H1 (cell line): ENCODE measurements around the gene RAB11B. TPM values are rescaled to one million over a fixed set of nuclear protein-coding genes. Genes with fewer than 3 reads are reported as not detected.

Experiments used
- CTCF ChIA-PET: fragments of 300-600 bp; sonication (Branson Sonifier 250); formaldehyde crosslinking; loops from one replicate; lab custom pipeline; 2021; ENCODE audit not compliant: partially characterized antibody; lab: Charles Lee
- POLR2A ChIA-PET: fragments of 300-600 bp; sonication (Branson Sonifier 250); formaldehyde crosslinking; loops from one replicate; lab custom pipeline; 2021; ENCODE audit warnings: inconsistent platforms; ENCODE audit not compliant: partially characterized antibody; lab: Charles Lee
- DNase-seq, 2 experiments: peaks; one replicate each; pipeline versions ENCODE4 v3.0.0 to v3.0.0-alpha.2; 2010 to 2022; ENCODE audit warnings: low spot score in 2 of 2, low read depth in 1 of 2, mixed read lengths in 1 of 2
- FAIRE-seq: peaks from 2 replicates; lab custom pipeline; 2011; peaks lifted over from hg19 to GRCh38; lab: Jason Lieb, UNC
- H2AFZ ChIP-seq: 2 replicates; pipeline ENCODE4 v1.8.1; 2012; ENCODE audit warnings: low read length, inconsistent platforms
- H2AK5ac ChIP-seq: 2 replicates; pipeline ENCODE4 v1.6.1; 2013; ENCODE audit warnings: low read depth, low read length
- H2BK120ac ChIP-seq: replicated peaks from 2 replicates; pipeline ENCODE3; 2013; ENCODE audit warnings: low read depth, low read length, inconsistent platforms
- H2BK12ac ChIP-seq: 2 replicates; pipeline ENCODE4 v1.6.1; 2013; ENCODE audit warnings: low read depth, low read length
- H2BK15ac ChIP-seq: 2 replicates; pipeline ENCODE4 v1.6.1; 2013; ENCODE audit warnings: low read length
- H2BK20ac ChIP-seq: 2 replicates; pipeline ENCODE4 v1.6.1; 2013; ENCODE audit warnings: low read length
- H2BK5ac ChIP-seq: 2 replicates; pipeline ENCODE4 v1.6.1; 2013; ENCODE audit warnings: low read depth, low read length
- H3K14ac ChIP-seq: 2 replicates; pipeline ENCODE4 v1.6.1; 2013; ENCODE audit warnings: inconsistent platforms; ENCODE audit not compliant: insufficient read length
- H3K18ac ChIP-seq: 2 replicates; pipeline ENCODE4 v1.6.1; 2013; ENCODE audit warnings: low read length; ENCODE audit errors: extremely low read depth
- H3K23ac ChIP-seq: 2 replicates; pipeline ENCODE4 v1.6.1; 2013; ENCODE audit warnings: inconsistent platforms; ENCODE audit not compliant: insufficient read length
- H3K23me2 ChIP-seq: 2 replicates; pipeline ENCODE4 v1.6.1; 2013; ENCODE audit warnings: low read depth, low read length
- H3K27ac ChIP-seq: 2 replicates; pipeline ENCODE4 v1.6.1; 2011; ENCODE audit warnings: low read depth, low read length, inconsistent platforms
- H3K27me3 ChIP-seq, 4 experiments: replicated peaks in 1 of 4; 1 replicate in 1 of 4; 2 replicates in 3 of 4; pipeline versions ENCODE4 v1.6.1 to v1.8.1; 2011 to 2013; ENCODE audit warnings: low read length in 3 of 4, mild to moderate bottlenecking in 3 of 4, inconsistent platforms in 2 of 4, mixed read lengths in 2 of 4, moderate library complexity in 1 of 4; ENCODE audit not compliant: control insufficient read depth in 3 of 4, insufficient read depth in 3 of 4; ENCODE audit errors: extremely low read depth in 1 of 4
- H3K36me3 ChIP-seq, 4 experiments: 2 replicates each; pipeline versions ENCODE4 v1.6.1 to v1.8.1; 2011 to 2013; ENCODE audit warnings: mild to moderate bottlenecking in 4 of 4, low read length in 3 of 4, moderate library complexity in 2 of 4, control low read depth in 1 of 4, inconsistent platforms in 1 of 4; ENCODE audit not compliant: insufficient read depth in 4 of 4, control insufficient read depth in 2 of 4
- H3K4ac ChIP-seq: replicated peaks from 2 replicates; pipeline ENCODE3; 2013; ENCODE audit warnings: low read length, low read depth, mixed read lengths, inconsistent platforms; ENCODE audit not compliant: insufficient read length
- H3K4me1 ChIP-seq, 4 experiments: replicated peaks in 1 of 4; 1 replicate in 1 of 4; 2 replicates in 3 of 4; pipeline versions ENCODE4 v1.6.1 to v1.8.1; 2011 to 2013; ENCODE audit warnings: low read length in 3 of 4, inconsistent platforms in 2 of 4, mixed read lengths in 1 of 4; ENCODE audit not compliant: insufficient read depth in 4 of 4, control insufficient read depth in 3 of 4
- H3K4me2 ChIP-seq, 2 experiments: 2 replicates each; pipeline versions ENCODE4 v1.6.1 to v1.8.1; 2011 to 2013; ENCODE audit warnings: low read depth in 2 of 2, low read length in 2 of 2, control low read depth in 1 of 2, inconsistent platforms in 1 of 2, mild to moderate bottlenecking in 1 of 2; ENCODE audit not compliant: insufficient read depth in 1 of 2
- H3K4me3 ChIP-seq, 4 experiments: fragments of 200-600, 300-600 bp in 1 of 4; sonication (generic), shearing (Covaris generic), sonication (Bioruptor Twin) in 1 of 4; 2 replicates each; pipeline versions ENCODE4 v1.5.1 to v1.8.1; 2011 to 2016; ENCODE audit warnings: low read length in 4 of 4, low read depth in 3 of 4, control low read depth in 2 of 4, inconsistent platforms in 2 of 4, mild to moderate bottlenecking in 2 of 4, mixed read lengths in 1 of 4, moderate library complexity in 1 of 4; ENCODE audit not compliant: insufficient read depth in 2 of 4; ENCODE audit errors: extremely low read depth in 1 of 4
- H3K56ac ChIP-seq: replicated peaks from 2 replicates; pipeline ENCODE3; 2013; ENCODE audit warnings: low read depth, mild to moderate bottlenecking, mixed read lengths, low read length, inconsistent platforms; ENCODE audit not compliant: insufficient read length
- H3K79me1 ChIP-seq: 2 replicates; pipeline ENCODE4 v1.6.1; 2013; ENCODE audit warnings: low read depth, low read length, control low read depth
- H3K79me2 ChIP-seq, 2 experiments: 2 replicates each; pipeline versions ENCODE4 v1.6.1 to v1.8.1; 2012 to 2013; ENCODE audit warnings: low read length in 2 of 2, mild to moderate bottlenecking in 2 of 2, inconsistent platforms in 1 of 2; ENCODE audit not compliant: insufficient read depth in 2 of 2, control insufficient read depth in 1 of 2
- H3K9ac ChIP-seq, 4 experiments: replicated peaks in 1 of 4; 1 replicate in 1 of 4; 2 replicates in 3 of 4; pipeline versions ENCODE4 v1.6.1 to v1.8.1; 2011 to 2013; ENCODE audit warnings: low read depth in 3 of 4, low read length in 3 of 4, control low read depth in 2 of 4, mild to moderate bottlenecking in 2 of 4, moderate library complexity in 2 of 4, inconsistent platforms in 1 of 4; ENCODE audit errors: extremely low read depth in 1 of 4
- H3K9me3 ChIP-seq, 2 experiments: 2 replicates each; pipeline versions ENCODE4 v1.6.1 to v1.8.1; 2012 to 2013; ENCODE audit warnings: mild to moderate bottlenecking in 2 of 2, moderate library complexity in 2 of 2, control low read depth in 1 of 2, inconsistent platforms in 1 of 2, low read depth in 1 of 2, low read length in 1 of 2, mixed read lengths in 1 of 2; ENCODE audit not compliant: insufficient read depth in 2 of 2
- H4K20me1 ChIP-seq, 2 experiments: replicated peaks in 1 of 2; 2 replicates each; pipeline versions ENCODE3 to v1.8.1; 2011 to 2013; ENCODE audit warnings: inconsistent platforms in 2 of 2, low read length in 2 of 2, mild to moderate bottlenecking in 1 of 2; ENCODE audit not compliant: insufficient read depth in 2 of 2, control insufficient read depth in 1 of 2
- H4K5ac ChIP-seq: 2 replicates; pipeline ENCODE4 v1.6.1; 2013; ENCODE audit warnings: low read length, low read depth, mixed read lengths, inconsistent platforms; ENCODE audit not compliant: insufficient read length
- H4K8ac ChIP-seq: 2 replicates; pipeline ENCODE4 v1.8.0; 2013; ENCODE audit warnings: mild to moderate bottlenecking, moderate library complexity, low read length, inconsistent platforms; ENCODE audit not compliant: insufficient read depth; ENCODE audit errors: extremely low read depth
- H4K91ac ChIP-seq: replicated peaks from 2 replicates; pipeline ENCODE3; 2013; ENCODE audit warnings: low read length, mixed read lengths, inconsistent platforms; ENCODE audit not compliant: insufficient read length
- RBBP5 ChIP-seq: IDR thresholded peaks from 2 replicates; pipeline ENCODE4 v1.7.1; 2012; ENCODE audit warnings: low read depth, mild to moderate bottlenecking, inconsistent platforms, low read length, moderate library complexity, borderline replicate concordance
- TAF7 ChIP-seq: optimal IDR thresholded peaks from 2 replicates; pipeline ENCODE3; 2011; ENCODE audit warnings: low read depth, mild to moderate bottlenecking, inconsistent platforms, low read length, moderate library complexity, borderline replicate concordance
- WGBS, 2 experiments: shearing (Covaris generic) in 1 of 2; methylation state at CpG; one replicate each; pipeline versions ENCODE4 v1.1.6 to v1.1.7; 2013 to 2015; ENCODE audit warnings: low lambda C conversion rate in 2 of 2, mixed read lengths in 2 of 2, inconsistent platforms in 1 of 2, low coverage in 1 of 2, missing lambda C conversion rate in 1 of 2; ENCODE audit not compliant: insufficient replicate concordance in 2 of 2, insufficient coverage in 1 of 2, insufficient read length in 1 of 2; ENCODE audit errors: extremely low coverage in 1 of 2, missing lambda C conversion rate in 1 of 2; 5-methylcytosine and 5-hydroxymethylcytosine counted together
- polyA plus RNA-seq, 7 experiments: library from polyadenylated mRNA; depleted of rRNA in 3 of 7; stranded (reverse) in 5 of 7; unstranded in 2 of 7; fragments of >200 nt in 5 of 7; fragments of 200-250 nt in 2 of 7; gene quantifications; 1 replicate in 5 of 7; 2 replicates in 1 of 7; 4 replicates in 1 of 7; pipeline versions ENCODE4 v1.2.1 to v1.2.3, GENCODE V29; 2011 to 2013; ENCODE audit warnings: missing spikeins in 2 of 7, mixed read lengths in 2 of 7
- total RNA-seq: library from RNA; stranded (reverse); fragmentation: NEBNext Ultra II Directional; extraction: Animal tissue kit (Norgen Biotek cat#: 25700); gene quantifications from 2 replicates; pipeline ENCODE4 v1.2.1, GENCODE V29; 2021

Gene RAB11B
- total and polyA plus RNA-seq, 2 of the 8 experiments (the other 6 are each of a cell fraction or from before 2014, with no cell fraction given): 50.2 to 85.8 TPM

GRCh38 chr19:8352134-8352827 lies 37.9 kb upstream of the RAB11B start:
- WGBS, 2 experiments: 38% methylated on average over 9 of the region's 10 CpGs; no CpG with 5 or more reads in 1 of the 2 experiments
- Histone ChIP-seq H4K91ac (no peak overlapping the region), H2AK5ac (no peak overlapping the region), H3K14ac (no peak overlapping the region), H3K27me3 (no peaks in the 10 kb centered on the region), H3K4me3 (peak overlapping the region in 3 of 4 experiments; percentile 23 to 41 (median 32); a peak in 6 of 8 replicates), H4K20me1 (no peaks in the 10 kb centered on the region), H2AFZ (no peak overlapping the region), H3K18ac (peak overlapping the region; percentile 81), H3K36me3 (no peaks in the 10 kb centered on the region), H3K23ac (no peak overlapping the region), H2BK5ac (peak overlapping the region; percentile 60; the same call in 1 of the 2 replicates), H3K56ac (no peak overlapping the region), H3K79me2 (no peaks in the 10 kb centered on the region), H2BK15ac (no peak overlapping the region), H3K23me2 (no peaks in the 10 kb centered on the region), H3K4me2 (peak overlapping the region; percentile 56 to 64), H3K4ac (no peak overlapping the region), H4K8ac (no peak overlapping the region), H3K79me1 (no peaks in the 10 kb centered on the region), H3K9me3 (no peaks in the 10 kb centered on the region), H3K9ac (no peak overlapping the region), H2BK12ac (no peak overlapping the region), H3K27ac (no peak overlapping the region), H2BK20ac (0 out of 2 replicates have a peak overlapping the region, but pooled peaks have one; percentile 61), H2BK120ac (no peak overlapping the region), H4K5ac (no peak overlapping the region), H3K4me1 (peaks cover 0 to 4% (median 3%) of the 10 kb centered on the region in 4 experiments; a peak in 4 of 7 replicates)
- DNase-seq: no peak
- no peak for FAIRE-seq
- ChIA-PET POLR2A (interaction anchor here (0.8 to 2.1 kb wide), 7 partner anchors 10 to 110 kb away, joined by 3 to 11 read pairs (median 4); partner anchors contain the start of gene RAB11B), CTCF (interaction anchor here (0.6 to 6.6 kb wide), 29 partner anchors 11 to 1949 kb away, joined by 3 to 68 read pairs (median 8); partner anchors contain the start of genes ANGPTL4, KANK3 and MARCHF2)
- TF ChIP-seq RBBP5 (0 out of 2 replicates have a peak, but pooled peaks have one; percentile 48), TAF7 (no peak)
